Liver (tissue), 9 donors: Measurements from ENCODE around the gene WNT10A. TPM values are rescaled to one million over a fixed set of nuclear protein-coding genes. Genes with fewer than 3 reads are reported as not detected.
A peak's percentile ranks its signal among the peaks of the same experiment; 100 is the strongest.

Experiments
- DNase-seq: peaks from one replicate; pipeline ENCODE4 v3.0.0-alpha.2; 2017; ENCODE audit warnings: low spot score
- H3K27ac ChIP-seq, 2 donors: one replicate each; pipeline ENCODE4 v1.7.0; 2013; ENCODE audit warnings: inconsistent platforms in 2 of 2, low read length in 2 of 2, control low read depth in 1 of 2, low read depth in 1 of 2, mild to moderate bottlenecking in 1 of 2
- H3K27me3 ChIP-seq, 4 donors: one replicate each; pipeline versions ENCODE4 v1.6.1 to v1.7.0; 2013; ENCODE audit warnings: low read length in 3 of 4, inconsistent platforms in 1 of 4, mild to moderate bottlenecking in 1 of 4, moderate library complexity in 1 of 4; ENCODE audit not compliant: control insufficient read depth in 4 of 4, insufficient read depth in 4 of 4
- H3K36me3 ChIP-seq, 4 donors: one replicate each; pipeline versions ENCODE4 v1.6.1 to v1.7.0; 2013; ENCODE audit warnings: low read length in 3 of 4, mild to moderate bottlenecking in 3 of 4, low read depth in 1 of 4, moderate library complexity in 1 of 4; ENCODE audit not compliant: control insufficient read depth in 4 of 4, insufficient read depth in 3 of 4
- H3K4me1 ChIP-seq, 4 donors: one replicate each; pipeline versions ENCODE4 v1.6.1 to v1.7.0; 2013; ENCODE audit warnings: low read length in 3 of 4, mild to moderate bottlenecking in 3 of 4, moderate library complexity in 1 of 4; ENCODE audit not compliant: control insufficient read depth in 4 of 4, insufficient read depth in 4 of 4
- H3K4me3 ChIP-seq, 3 donors: one replicate each; pipeline versions ENCODE4 v1.6.1 to v1.7.0; 2013; ENCODE audit warnings: low read length in 3 of 3, control low read depth in 1 of 3, low read depth in 1 of 3, mild to moderate bottlenecking in 1 of 3
- H3K9ac ChIP-seq, 2 donors: one replicate each; pipeline ENCODE4 v1.7.0; 2013; ENCODE audit warnings: low read length in 2 of 2, mild to moderate bottlenecking in 2 of 2, moderate library complexity in 2 of 2, control low read depth in 1 of 2, low read depth in 1 of 2
- H3K9me3 ChIP-seq, 4 donors: one replicate each; pipeline versions ENCODE4 v1.6.1 to v1.7.0; 2013; ENCODE audit warnings: low read length in 3 of 4; ENCODE audit not compliant: control insufficient read depth in 4 of 4
- ATF3 ChIP-seq: IDR thresholded peaks from 2 replicates; pipeline ENCODE4 v1.6.1; 2016; ENCODE audit warnings: antibody characterized with exemption
- CTCF ChIP-seq: fragments of 150-350 bp; IDR thresholded peaks from 2 replicates; pipeline ENCODE4 v1.5.1; 2017; ENCODE audit warnings: improper control_type of control experiment, low read depth, low read length; ENCODE audit not compliant: missing input control
- EGR1 ChIP-seq, 2 donors: IDR thresholded peaks; 2 replicates each; pipeline ENCODE4 v1.6.1; 2016 to 2018; ENCODE audit warnings: antibody characterized with exemption in 2 of 2, low read depth in 2 of 2
- FOXA1 ChIP-seq: IDR thresholded peaks from 2 replicates; pipeline ENCODE4 v1.6.1; 2016; ENCODE audit warnings: antibody characterized with exemption
- FOXA2 ChIP-seq: IDR thresholded peaks from 2 replicates; pipeline ENCODE4 v1.6.1; 2016; ENCODE audit warnings: antibody characterized with exemption
- GABPA ChIP-seq, 2 donors: IDR thresholded peaks in 1 of 2; conservative IDR thresholded peaks in 1 of 2; 2 replicates each; pipeline ENCODE4 v1.6.1; 2016; ENCODE audit warnings: antibody characterized with exemption in 2 of 2, mild to moderate bottlenecking in 1 of 2, moderate library complexity in 1 of 2
- HNF4A ChIP-seq, 2 donors: conservative IDR thresholded peaks; 2 replicates each; pipeline ENCODE4 v1.6.1; 2016; ENCODE audit warnings: antibody characterized with exemption in 2 of 2, mild to moderate bottlenecking in 2 of 2
- HNF4G ChIP-seq: IDR thresholded peaks from 2 replicates; pipeline ENCODE4 v1.6.1; 2016; ENCODE audit warnings: antibody characterized with exemption
- JUND ChIP-seq, 2 donors: IDR thresholded peaks; 2 replicates each; pipeline ENCODE4 v1.6.1; 2016; ENCODE audit warnings: antibody characterized with exemption in 2 of 2
- NR2F2 ChIP-seq: IDR thresholded peaks from 2 replicates; pipeline ENCODE4 v1.6.1; 2016; ENCODE audit warnings: antibody characterized with exemption
- RAD21 ChIP-seq, 2 donors: IDR thresholded peaks; 2 replicates each; pipeline ENCODE4 v1.6.1; 2016; ENCODE audit warnings: antibody characterized with exemption in 2 of 2, mild to moderate bottlenecking in 2 of 2
- RXRA ChIP-seq, 2 donors: IDR thresholded peaks; 2 replicates each; pipeline ENCODE4 v1.6.1; 2017 to 2018; ENCODE audit warnings: antibody characterized with exemption in 2 of 2, mild to moderate bottlenecking in 1 of 2
- SP1 ChIP-seq: IDR thresholded peaks from 2 replicates; pipeline ENCODE4 v1.6.1; 2018; ENCODE audit warnings: antibody characterized with exemption, mild to moderate bottlenecking
- YY1 ChIP-seq: IDR thresholded peaks from 2 replicates; pipeline ENCODE4 v1.6.1; 2016; ENCODE audit warnings: antibody characterized with exemption, mild to moderate bottlenecking
- ZBTB33 ChIP-seq: IDR thresholded peaks from 2 replicates; pipeline ENCODE4 v1.6.1; 2016; ENCODE audit warnings: antibody characterized with exemption
- WGBS: extraction: QIAGEN DNeasy Blood & Tissue Kit; methylation state at CpG from one replicate; pipeline ENCODE4 v1.1.7; 2013; 5-methylcytosine and 5-hydroxymethylcytosine counted together
- polyA plus RNA-seq, 2 donors: library from polyadenylated mRNA; stranded (reverse) in 1 of 2; unstranded in 1 of 2; fragments of 200-250 nt in 1 of 2; fragments of >200 nt in 1 of 2; fragmentation: Nextera tagmentation in 1 of 2; extraction: Ambion mirVana in 1 of 2; gene quantifications; one replicate each; pipeline versions ENCODE4 v1.2.1 to v1.2.3, GENCODE V29; 2013 to 2015
- total RNA-seq, 2 donors: library from RNA; depleted of rRNA; stranded (reverse); fragments of >200 nt; gene quantifications; one replicate each; pipeline ENCODE4 v1.2.3, GENCODE V29; 2014
- TF ChIP-seq, protein P1 (sequence below): IDR thresholded peaks from 2 replicates; pipeline ENCODE4 v1.6.1; 2016; ENCODE audit warnings: antibody characterized with exemption
- donor health status: healthy.
- donor health status: healthy.
- donor health status: healthy.
- donor health status: healthy.
- donor health status: healthy.

WNT10A gene
- total and polyA plus RNA-seq, 4 donors, result 0.01 to 0.08 (median 0.05) TPM; not detected in 1

DNA sequence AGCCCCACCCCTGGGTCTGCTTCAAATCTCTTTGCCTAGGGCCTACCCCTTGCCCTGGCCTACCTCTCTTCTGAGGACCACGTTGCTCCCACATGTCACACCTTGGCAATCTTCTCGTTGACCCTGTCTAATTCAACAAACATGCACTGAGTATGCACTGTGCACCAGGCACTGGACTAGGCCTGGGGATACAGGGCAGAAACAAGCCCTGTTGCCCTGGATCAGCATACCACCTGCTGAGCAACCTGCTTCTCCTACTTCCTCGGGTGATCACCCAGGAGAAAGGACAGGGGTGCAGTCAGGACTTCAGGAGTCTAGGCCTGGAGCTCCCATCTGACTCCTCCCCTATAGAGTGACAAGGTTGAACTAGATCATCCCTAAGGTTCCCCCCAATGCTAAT is 9.7 kb downstream of the WNT10A start:
- H3K4me3 ChIP-seq, result no peak overlapping the region
- no peaks in the 10 kb centered on the region for H3K36me3 ChIP-seq
- peaks cover 4 to 13% (median 10%) of the 10 kb centered on the region in 4 donors for H3K4me1 ChIP-seq
- TF ChIP-seq YY1, result no peak
- TF ChIP-seq, protein P1, sequence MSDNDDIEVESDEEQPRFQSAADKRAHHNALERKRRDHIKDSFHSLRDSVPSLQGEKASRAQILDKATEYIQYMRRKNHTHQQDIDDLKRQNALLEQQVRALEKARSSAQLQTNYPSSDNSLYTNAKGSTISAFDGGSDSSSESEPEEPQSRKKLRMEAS, result no peak
- no peak for TF ChIP-seq FOXA1
- no peak for DNase-seq
- H3K9me3 ChIP-seq, result no peaks in the 10 kb centered on the region
- no peak overlapping the region for H3K9ac ChIP-seq
- WGBS, result 75% methylated on average over 3 of the region's 3 CpGs
- H3K27me3 ChIP-seq, result peaks cover 0 to 9% (median 3%) of the 10 kb centered on the region in 4 donors
- no peak overlapping the region for H3K27ac ChIP-seq

GRCh38 chr2:218891275-218892135 is 10.9 kb downstream of the WNT10A start:
- no peak overlapping the region for H3K4me3 ChIP-seq
- H3K27ac ChIP-seq, result no peak overlapping the region
- peaks cover 0 to 11% (median 4%) of the 10 kb centered on the region in 4 donors for H3K27me3 ChIP-seq
- no peaks in the 10 kb centered on the region for H3K36me3 ChIP-seq
- no peak overlapping the region for H3K9ac ChIP-seq
- 51% methylated on average over 19 of the region's 19 CpGs for WGBS
- TF ChIP-seq YY1 (no peak), HNF4A (conservative IDR thresholded peaks at IDR 0.05) (no peak), RAD21 (IDR thresholded peaks at IDR 0.05) (no peak), JUND (IDR thresholded peaks at IDR 0.05) (no peak), NR2F2 (no peak), ZBTB33 (no peak), SP1 (no peak), GABPA (IDR thresholded peaks at IDR 0.05 in 1 of 2, conservative IDR thresholded peaks at IDR 0.05 in 1 of 2) (no peak), FOXA2 (no peak), ATF3 (no peak), EGR1 (IDR thresholded peaks at IDR 0.05; ENCODE audit: low read depth in 2 of 2) (no peak), FOXA1 (no peak), RXRA (IDR thresholded peaks at IDR 0.05) (no peak)
- TF ChIP-seq, protein P1, result no peak
- DNase-seq, result no peak
- no peaks in the 10 kb centered on the region for H3K9me3 ChIP-seq
- peaks cover 4 to 13% (median 10%) of the 10 kb centered on the region in 4 donors for H3K4me1 ChIP-seq

DNA sequence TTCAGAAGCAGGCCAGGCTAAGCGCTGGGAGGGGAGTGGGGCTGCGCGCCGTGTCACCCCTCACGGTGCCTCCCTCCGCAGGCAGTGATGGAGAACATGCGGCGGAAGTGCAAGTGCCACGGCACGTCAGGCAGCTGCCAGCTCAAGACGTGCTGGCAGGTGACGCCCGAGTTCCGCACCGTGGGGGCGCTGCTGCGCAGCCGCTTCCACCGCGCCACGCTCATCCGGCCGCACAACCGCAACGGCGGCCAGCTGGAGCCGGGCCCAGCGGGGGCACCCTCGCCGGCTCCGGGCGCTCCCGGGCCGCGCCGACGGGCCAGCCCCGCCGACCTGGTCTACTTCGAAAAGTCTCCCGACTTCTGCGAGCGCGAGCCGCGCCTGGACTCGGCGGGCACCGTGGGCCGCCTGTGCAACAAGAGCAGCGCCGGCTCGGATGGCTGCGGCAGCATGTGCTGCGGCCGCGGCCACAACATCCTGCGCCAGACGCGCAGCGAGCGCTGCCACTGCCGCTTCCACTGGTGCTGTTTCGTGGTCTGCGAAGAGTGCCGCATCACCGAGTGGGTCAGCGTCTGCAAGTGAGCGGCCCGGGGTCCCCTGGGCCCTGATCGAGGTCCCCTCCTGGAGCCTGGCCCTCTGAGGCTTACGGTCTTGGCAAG is 12.2 kb downstream of the WNT10A start:
- 2% methylated on average over 72 of the region's 72 CpGs for WGBS
- Histone ChIP-seq H3K9ac (no peak overlapping the region), H3K9me3 (no peaks in the 10 kb centered on the region), H3K27me3 (peaks cover 4 to 11% (median 7%) of the 10 kb centered on the region in 4 donors), H3K36me3 (no peaks in the 10 kb centered on the region), H3K4me1 (peaks cover 4 to 13% (median 10%) of the 10 kb centered on the region in 4 donors), H3K4me3 (peak overlapping the region in 1 of 3 donors; percentile 44), H3K27ac (peak overlapping the region in 1 of 2 donors; percentile 8)
- DNase-seq, result peak; percentile 49
- TF ChIP-seq ATF3, result no peak
- no peak for TF ChIP-seq NR2F2
- no peak for TF ChIP-seq HNF4G
- TF ChIP-seq RXRA (IDR thresholded peaks at IDR 0.05), result no peak
- no peak for TF ChIP-seq JUND (IDR thresholded peaks at IDR 0.05)
- TF ChIP-seq CTCF, result peak; percentile 2
